ENCODE data around the gene LSM10. TPM values are rescaled to one million over a fixed set of nuclear protein-coding genes. Genes with fewer than 3 reads are reported as not detected.

Gene LSM10
- total RNA-seq (2022; extraction: Qiagen RNA extraction) = 31.2 to 43.7 TPM (median 43.0 TPM) in 5 replicates

GRCh38 chr1:36397378-36398230 lies at the start of gene LSM10:
TSS of gene LSM10 (minus strand) at chr1:36397908. CDS start at chr1:36394129, 3,779 bp downstream.

GRCh38 chr1:36385410-36386264 lies 12.1 kb downstream of the LSM10 start, which contains the start of gene STK40:
TSS of gene STK40 (minus strand) at chr1:36385924. CDS start at chr1:36361332, 24,592 bp downstream.

Other genes starting within 250 kb of the LSM10 start
- gene TRAPPC3, start 248.4 kb downstream of the LSM10 start, total RNA-seq (2022; extraction: Qiagen RNA extraction) = 80.4 to 90.8 TPM (median 82.6 TPM) in 5 replicates
- 210 to 248 TPM (median 238 TPM) in 5 replicates for gene MAP7D1, start 241.7 kb downstream of the LSM10 start, total RNA-seq (2022; extraction: Qiagen RNA extraction)
- 63.9 to 88.8 TPM (median 69.6 TPM) in 5 replicates for gene THRAP3, start 173.5 kb downstream of the LSM10 start, total RNA-seq (2022; extraction: Qiagen RNA extraction)
- 2.0 to 3.4 TPM (median 2.6 TPM) in 5 replicates for gene SH3D21, start 91.5 kb downstream of the LSM10 start, total RNA-seq (2022; extraction: Qiagen RNA extraction)
- 10.7 to 26.0 TPM (median 24.6 TPM) in 5 replicates for gene EVA1B, start 74.3 kb downstream of the LSM10 start, total RNA-seq (2022; extraction: Qiagen RNA extraction)
- 9.7 to 10.3 TPM (median 10.0 TPM) in 5 replicates for gene STK40, start 12.0 kb downstream of the LSM10 start, total RNA-seq (2022; extraction: Qiagen RNA extraction)
- 5.8 to 7.4 TPM (median 6.3 TPM) in 5 replicates for gene OSCP1, start 52.5 kb upstream of the LSM10 start, total RNA-seq (2022; extraction: Qiagen RNA extraction)
- 68.4 to 87.2 TPM (median 80.7 TPM) in 5 replicates for gene MRPS15, start 66.5 kb upstream of the LSM10 start, total RNA-seq (2022; extraction: Qiagen RNA extraction)
- gene CSF3R, start 85.0 kb upstream of the LSM10 start, total RNA-seq (2022; extraction: Qiagen RNA extraction) = not detected in 5 replicates